Activated CD4-positive, alpha-beta T cell treated with anti-CD3 and anti-CD28 coated beads for 36 hours (primary cell): Measurements from ENCODE around the gene MYO18A. TPM values are rescaled to one million over a fixed set of nuclear protein-coding genes. Genes with fewer than 3 reads are reported as not detected.

ENCODE experiments used
- ATAC-seq: fragments of 200-7000 bp; cut with Tn5 transposase; one replicate; pipeline ENCODE4 v1.10.0; 2021; ENCODE audit warnings: mild to moderate bottlenecking, moderate library complexity
- CTCF ChIA-PET: fragments of 350-600 bp; sonication (Branson Sonifier 250); formaldehyde crosslinking; loops from one replicate; lab custom pipeline; 2021; ENCODE audit warnings: antibody characterized with exemption; lab: Charles Lee
- POLR2A ChIA-PET: fragments of 350-600 bp; sonication (Branson Sonifier 250); formaldehyde crosslinking; loops from one replicate; lab custom pipeline; 2021; ENCODE audit warnings: antibody characterized with exemption, inconsistent platforms; lab: Charles Lee
- DNase-seq: peaks from one replicate; pipeline ENCODE4 v3.0.0-alpha.2; 2020
- H3K27ac Mint-ChIP-seq: one replicate; pipeline ENCODE4 v1.8.0; 2021; ENCODE audit warnings: mixed read lengths
- H3K27me3 Mint-ChIP-seq: one replicate; pipeline ENCODE4 v1.8.0; 2021; ENCODE audit warnings: mixed read lengths
- H3K36me3 Mint-ChIP-seq: one replicate; pipeline ENCODE4 v1.8.0; 2021; ENCODE audit warnings: low read depth, mixed read lengths
- H3K4me1 Mint-ChIP-seq: one replicate; pipeline ENCODE4 v1.8.0; 2021; ENCODE audit warnings: mixed read lengths
- H3K4me3 Mint-ChIP-seq: one replicate; pipeline ENCODE4 v1.8.0; 2021; ENCODE audit warnings: mild to moderate bottlenecking, moderate library complexity, mixed read lengths
- H3K9me3 Mint-ChIP-seq: one replicate; pipeline ENCODE4 v1.8.0; 2021; ENCODE audit warnings: low read depth, mixed read lengths
- intact Hi-C, 2 experiments: fragments of 100-400 bp; cut with DNase I in 1 of 2; cut with micrococcal nuclease in 1 of 2; formaldehyde crosslinking; loops; one replicate each; pipeline versions ENCODE4 v1.14.2 to v1.15.1; 2022 to 2024; cut with DNase I, micrococcal nuclease
- total RNA-seq, 2 experiments: library from RNA; stranded (reverse); gene quantifications; one replicate each; pipeline ENCODE4 v1.2.3, GENCODE V29; 2021

The MYO18A gene
- total RNA-seq, 2 experiments from 2014 or later = 31.9 to 38.2 TPM

DNA sequence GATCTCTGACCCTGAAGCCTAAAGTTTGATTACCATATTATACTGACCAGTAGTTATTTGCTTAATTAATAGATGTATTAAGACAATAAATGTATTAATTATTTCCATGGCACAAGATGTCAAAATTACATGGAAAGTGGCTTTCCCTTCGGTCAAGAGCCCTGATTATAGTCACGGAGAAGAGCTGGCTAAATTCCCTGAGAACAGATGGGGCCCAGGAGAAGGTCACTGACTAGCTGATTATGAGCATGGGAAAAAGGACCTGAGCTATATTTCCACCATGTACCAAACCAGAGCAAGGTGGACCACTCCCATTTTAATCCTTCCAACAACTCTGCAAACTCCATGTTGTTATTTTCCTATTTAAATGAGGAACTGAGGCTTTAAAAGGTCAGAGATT is 12.9 kb upstream of the MYO18A start:
- DNase-seq = no peak
- H3K36me3 Mint-ChIP-seq = no peaks in the 10 kb centered on the region
- no peak overlapping the region for H3K27ac Mint-ChIP-seq
- POLR2A ChIA-PET = no interaction called here
- H3K4me3 Mint-ChIP-seq = no peak overlapping the region
- CTCF ChIA-PET = interaction anchor here (0.7 to 4.2 kb wide), 7 partner anchors 14 to 177 kb away, joined by 3 to 19 read pairs (median 3); partner anchors contain the start of gene MYO18A
- H3K4me1 Mint-ChIP-seq = peaks cover 2% of the 10 kb centered on the region
- no peak for ATAC-seq
- no peaks in the 10 kb centered on the region for H3K9me3 Mint-ChIP-seq
- intact Hi-C loops = loop anchor here in 1 of 2 experiments (10.0 kb wide), 1 partner anchor 168 kb away; no protein-coding TSS in a partner anchor
- H3K27me3 Mint-ChIP-seq = peaks cover 8% of the 10 kb centered on the region

GRCh38 chr17:29190592-29191207 is 10.5 kb upstream of the MYO18A start:
- ChIA-PET POLR2A (no interaction called here), CTCF (interaction anchor here (4.2 kb wide), 1 partner anchor 11 kb away, joined by 19 read pairs; the partner anchor contains the start of gene MYO18A)
- intact Hi-C loops = loop anchor here in 1 of 2 experiments (10.0 kb wide), 1 partner anchor 166 kb away; no protein-coding TSS in a partner anchor
- H3K27ac Mint-ChIP-seq = no peak overlapping the region
- no peaks in the 10 kb centered on the region for H3K9me3 Mint-ChIP-seq
- peaks cover 2% of the 10 kb centered on the region for H3K4me1 Mint-ChIP-seq
- DNase-seq = no peak
- no peaks in the 10 kb centered on the region for H3K36me3 Mint-ChIP-seq
- no peak overlapping the region for H3K4me3 Mint-ChIP-seq
- ATAC-seq = no peak
- peaks cover 8% of the 10 kb centered on the region for H3K27me3 Mint-ChIP-seq

DNA sequence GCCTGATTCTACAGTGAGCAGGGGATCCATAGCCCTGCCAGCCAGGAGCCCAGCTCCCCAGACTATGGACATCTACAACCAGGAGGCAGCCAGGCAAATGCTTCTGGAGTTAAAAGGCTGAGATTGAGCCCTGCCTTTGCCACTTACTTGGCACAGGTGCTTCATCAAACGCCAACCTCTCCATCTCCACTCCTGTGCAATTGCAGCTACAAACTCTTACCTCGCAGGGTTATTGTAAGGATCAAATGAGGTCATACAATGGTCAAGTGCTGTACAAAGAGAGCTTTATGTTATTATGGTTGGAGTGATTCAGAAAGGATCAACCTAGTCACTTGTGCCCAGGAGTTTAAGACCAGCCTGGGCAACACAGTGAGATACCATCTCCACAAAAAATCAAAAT is 9.8 kb upstream of the MYO18A start:
- Mint-ChIP-seq H3K36me3 (no peaks in the 10 kb centered on the region), H3K4me3 (no peak overlapping the region), H3K9me3 (no peaks in the 10 kb centered on the region), H3K4me1 (no peaks in the 10 kb centered on the region), H3K27ac (no peak overlapping the region), H3K27me3 (peaks cover 6% of the 10 kb centered on the region)
- ChIA-PET POLR2A (no interaction called here), CTCF (interaction anchor here (0.8 to 1.0 kb wide), 2 partner anchors 9 to 30 kb away, joined by 3 to 4 read pairs; no protein-coding TSS in a partner anchor)
- no peak for ATAC-seq
- intact Hi-C loops = loop anchor here in 1 of 2 experiments (10.0 kb wide), 1 partner anchor 165 kb away; no protein-coding TSS in a partner anchor
- DNase-seq = no peak

DNA sequence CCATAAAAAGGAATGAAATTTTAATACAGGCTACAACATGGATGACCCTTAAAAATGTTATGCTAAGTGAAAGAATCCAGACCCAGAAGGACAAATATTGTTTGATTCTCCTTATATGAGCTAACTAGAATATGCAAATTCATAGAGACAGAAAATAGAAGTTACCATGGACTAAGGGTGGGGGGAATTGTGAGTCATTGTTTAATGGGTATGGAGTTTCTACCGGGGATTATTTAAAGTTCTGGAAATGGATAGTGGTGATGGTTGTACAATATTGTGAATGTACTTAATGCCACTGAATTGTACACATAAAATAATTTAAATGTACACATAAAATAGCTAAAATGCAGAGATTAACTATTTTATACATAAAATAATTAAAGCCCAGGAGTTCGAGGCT is 9.2 kb upstream of the MYO18A start:
- no peak for DNase-seq
- Mint-ChIP-seq H3K4me3 (no peak overlapping the region), H3K4me1 (no peaks in the 10 kb centered on the region), H3K27ac (no peak overlapping the region), H3K27me3 (peaks cover 6% of the 10 kb centered on the region), H3K36me3 (no peaks in the 10 kb centered on the region), H3K9me3 (no peaks in the 10 kb centered on the region)
- intact Hi-C loops = no loop called here
- ChIA-PET CTCF (interaction anchor here (0.6 to 1.0 kb wide), 4 partner anchors 8 to 469 kb away, joined by 3 to 4 read pairs (median 4); no protein-coding TSS in a partner anchor), POLR2A (no interaction called here)
- ATAC-seq = no peak

DNA sequence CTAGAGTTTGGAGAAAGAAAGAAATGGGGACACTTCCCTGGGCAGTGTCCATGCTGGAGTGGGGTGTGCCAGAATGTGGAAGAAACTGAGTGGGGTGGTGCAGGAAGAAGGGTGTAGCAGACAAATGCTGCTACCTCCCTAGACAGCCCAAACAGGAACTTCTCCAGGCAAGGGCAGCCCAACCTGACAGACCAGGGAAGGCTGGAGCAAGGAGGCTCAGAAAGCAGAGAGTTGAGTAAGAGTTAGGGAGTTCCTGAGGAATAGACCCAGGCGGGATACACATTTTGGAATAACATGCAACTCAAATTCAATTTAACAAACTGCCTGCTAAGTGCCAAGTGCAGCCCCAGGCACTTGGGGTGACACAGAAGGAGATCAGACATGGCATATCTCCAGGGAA is 1.0 kb upstream of the MYO18A start:
- POLR2A ChIA-PET = no interaction called here
- no peaks in the 10 kb centered on the region for H3K9me3 Mint-ChIP-seq
- no peak overlapping the region for H3K27ac Mint-ChIP-seq
- no peak overlapping the region for H3K4me3 Mint-ChIP-seq
- no peak for ATAC-seq
- no peaks in the 10 kb centered on the region for H3K27me3 Mint-ChIP-seq
- DNase-seq = no peak
- CTCF ChIA-PET = interaction anchor here (0.7 to 10.0 kb wide), 11 partner anchors 8 to 302 kb away, joined by 3 to 300 read pairs (median 5); no protein-coding TSS in a partner anchor
- intact Hi-C loops = loop anchor here (2.0 kb wide), 2 partner anchors 38 to 114 kb away; partner anchors contain the start of gene NUFIP2 (in 1 of the 2)
- peaks cover 24% of the 10 kb centered on the region for H3K4me1 Mint-ChIP-seq
- H3K36me3 Mint-ChIP-seq = no peaks in the 10 kb centered on the region

- ATAC-seq = no peak
- intact Hi-C loops = loop anchor here (1.0 to 2.0 kb wide), 6 partner anchors 25 to 114 kb away; partner anchors contain the start of gene NUFIP2 (in 1 of the 2)
- ChIA-PET POLR2A (interaction anchor here (0.6 to 1.4 kb wide), 3 partner anchors 32 to 387 kb away, joined by 3 to 6 read pairs (median 3); no protein-coding TSS in a partner anchor), CTCF (interaction anchor here (0.7 to 10.0 kb wide), 19 partner anchors 9 to 534 kb away, joined by 3 to 300 read pairs (median 5); no protein-coding TSS in a partner anchor)
- Mint-ChIP-seq H3K4me3 (peak overlapping the region; percentile 17), H3K4me1 (peaks cover 28% of the 10 kb centered on the region), H3K9me3 (no peaks in the 10 kb centered on the region), H3K27me3 (no peaks in the 10 kb centered on the region), H3K36me3 (no peaks in the 10 kb centered on the region), H3K27ac (no peak overlapping the region)
- DNase-seq = no peak
Measured at GRCh38 chr17:29180788-29181160, 576 bp upstream of the MYO18A start.

GRCh38 chr17:29179232-29180033 is 765 bp downstream of the MYO18A start:
- Mint-ChIP-seq H3K27me3 (no peaks in the 10 kb centered on the region), H3K27ac (no peak overlapping the region), H3K9me3 (no peaks in the 10 kb centered on the region), H3K36me3 (no peaks in the 10 kb centered on the region), H3K4me1 (peaks cover 28% of the 10 kb centered on the region), H3K4me3 (peak overlapping the region; percentile 23)
- ATAC-seq (no peak), DNase-seq (peak; percentile 24)
- ChIA-PET CTCF (interaction anchor here (0.5 to 10.0 kb wide), 24 partner anchors 13 to 533 kb away, joined by 3 to 300 read pairs (median 5); partner anchors contain the start of gene TP53I13), POLR2A (interaction anchor here (0.9 to 1.4 kb wide), 2 partner anchors 30 to 32 kb away, joined by 3 to 6 read pairs; no protein-coding TSS in a partner anchor)
- intact Hi-C loops = loop anchor here (1.0 to 2.0 kb wide), 6 partner anchors 24 to 115 kb away; partner anchors contain the start of gene NUFIP2 (in 1 of the 2)

DNA sequence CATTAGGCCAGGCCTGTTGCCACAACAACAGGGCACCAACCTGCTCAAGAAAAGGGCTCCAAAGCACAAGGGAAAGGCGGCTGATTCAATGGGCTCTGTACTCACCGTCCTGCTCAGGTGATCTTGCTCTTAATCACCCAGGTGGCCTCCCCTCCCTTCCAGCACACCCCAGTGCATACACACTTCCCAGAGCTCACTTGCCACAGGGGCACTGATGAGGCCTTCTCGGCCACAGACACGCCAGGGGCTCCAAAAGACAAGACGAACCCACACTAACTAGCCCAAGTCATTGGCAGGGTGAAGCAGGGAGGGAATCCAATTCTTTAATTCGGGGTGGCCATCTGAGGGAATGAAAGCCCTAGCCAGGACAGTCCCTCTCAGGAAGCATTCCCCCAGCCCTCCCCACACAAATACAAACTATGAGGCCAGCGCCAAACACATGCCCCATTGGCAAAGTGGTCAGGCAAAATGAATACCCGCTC is 1.4 kb downstream of the MYO18A start:
- Mint-ChIP-seq H3K9me3 (no peaks in the 10 kb centered on the region), H3K36me3 (no peaks in the 10 kb centered on the region), H3K4me3 (peak overlapping the region; percentile 23), H3K27ac (no peak overlapping the region), H3K27me3 (no peaks in the 10 kb centered on the region), H3K4me1 (peaks cover 28% of the 10 kb centered on the region)
- ATAC-seq = no peak
- intact Hi-C loops = no loop called here
- ChIA-PET POLR2A (no interaction called here), CTCF (interaction anchor here (0.8 to 10.0 kb wide), 9 partner anchors 14 to 389 kb away, joined by 3 to 300 read pairs (median 11); partner anchors contain the start of gene TP53I13)
- DNase-seq = no peak

DNA sequence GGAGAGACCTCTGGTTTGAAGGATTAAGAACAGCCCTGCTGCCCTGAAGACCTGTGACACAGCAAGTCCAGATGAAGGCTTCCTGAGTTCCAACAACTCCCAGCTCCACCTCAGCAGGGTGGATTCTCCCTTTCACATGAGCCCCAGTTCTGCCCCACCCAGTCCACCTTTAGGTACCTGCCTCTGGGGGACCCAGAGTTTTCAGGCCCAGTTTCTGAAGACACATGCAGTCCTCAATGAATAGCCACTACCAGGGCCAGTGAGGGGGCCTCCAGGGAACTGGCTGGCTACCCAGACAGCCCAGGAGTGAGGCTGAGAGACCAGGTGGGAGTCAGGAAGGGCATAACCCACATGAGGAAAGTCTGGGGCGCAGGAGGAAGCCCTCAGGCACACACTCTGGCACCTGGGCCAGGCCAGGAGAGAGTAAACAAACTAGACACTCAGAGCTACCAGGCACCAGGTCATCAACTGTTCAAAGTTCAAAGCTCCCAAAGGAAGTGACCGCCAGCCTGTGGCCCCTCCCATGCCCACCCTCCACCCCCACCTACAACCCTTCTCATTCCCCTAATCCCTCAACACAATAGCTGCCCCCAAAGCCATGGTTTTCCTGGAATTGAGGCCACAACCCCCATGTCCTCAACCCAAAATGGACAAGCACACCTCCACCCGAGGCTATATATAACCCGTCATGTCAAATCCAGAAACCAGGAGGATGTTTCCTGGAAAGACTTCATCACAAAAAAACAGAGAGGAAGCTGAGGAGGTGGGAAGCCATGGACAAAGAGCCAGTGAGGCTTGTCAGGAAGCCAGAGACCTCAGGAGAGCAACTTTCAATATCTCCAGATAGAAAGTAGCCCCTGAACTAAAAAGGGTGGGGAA is 2.1 kb downstream of the MYO18A start:
- ChIA-PET POLR2A (no interaction called here), CTCF (interaction anchor here (0.6 to 10.0 kb wide), 12 partner anchors 15 to 390 kb away, joined by 3 to 300 read pairs (median 9); partner anchors contain the start of gene TP53I13)
- H3K9me3 Mint-ChIP-seq = no peaks in the 10 kb centered on the region

DNA sequence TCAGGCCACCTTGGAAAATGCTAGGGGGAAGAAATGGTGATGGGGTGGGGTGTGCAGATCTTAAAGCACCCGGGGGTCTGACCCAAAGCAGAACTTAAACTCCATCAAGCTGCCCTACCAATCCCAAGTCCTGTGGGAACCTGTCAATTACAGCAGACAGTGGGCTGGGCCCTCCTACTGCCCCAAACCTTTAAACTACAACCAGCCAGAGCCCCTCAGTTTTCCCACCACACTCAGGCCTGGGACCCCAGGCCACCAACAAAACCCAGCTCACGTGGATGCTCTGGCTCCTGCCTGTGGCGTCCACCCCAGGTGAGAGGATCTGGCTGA is 2.7 kb downstream of the MYO18A start:
- ChIA-PET POLR2A (no interaction called here), CTCF (interaction anchor here (0.6 to 10.0 kb wide), 10 partner anchors 12 to 224 kb away, joined by 3 to 300 read pairs (median 6); no protein-coding TSS in a partner anchor)
- Mint-ChIP-seq H3K27me3 (no peaks in the 10 kb centered on the region), H3K4me1 (peaks cover 28% of the 10 kb centered on the region), H3K4me3 (peak overlapping the region; percentile 80), H3K36me3 (no peaks in the 10 kb centered on the region), H3K27ac (peak overlapping the region; percentile 85), H3K9me3 (no peaks in the 10 kb centered on the region)
- intact Hi-C loops = no loop called here
- ATAC-seq (no peak), DNase-seq (no peak)

More for the DNA sequence above, 2.1 kb downstream of the MYO18A start:
- Mint-ChIP-seq H3K4me3 (peak overlapping the region; percentile 23), H3K4me1 (peaks cover 28% of the 10 kb centered on the region), H3K36me3 (no peaks in the 10 kb centered on the region), H3K27me3 (no peaks in the 10 kb centered on the region), H3K27ac (no peak overlapping the region)
- intact Hi-C loops = no loop called here
- DNase-seq = no peak
- ATAC-seq = no peak
